Measurements from ENCODE around the gene FRMD4A.

Gene FRMD4A

DNA sequence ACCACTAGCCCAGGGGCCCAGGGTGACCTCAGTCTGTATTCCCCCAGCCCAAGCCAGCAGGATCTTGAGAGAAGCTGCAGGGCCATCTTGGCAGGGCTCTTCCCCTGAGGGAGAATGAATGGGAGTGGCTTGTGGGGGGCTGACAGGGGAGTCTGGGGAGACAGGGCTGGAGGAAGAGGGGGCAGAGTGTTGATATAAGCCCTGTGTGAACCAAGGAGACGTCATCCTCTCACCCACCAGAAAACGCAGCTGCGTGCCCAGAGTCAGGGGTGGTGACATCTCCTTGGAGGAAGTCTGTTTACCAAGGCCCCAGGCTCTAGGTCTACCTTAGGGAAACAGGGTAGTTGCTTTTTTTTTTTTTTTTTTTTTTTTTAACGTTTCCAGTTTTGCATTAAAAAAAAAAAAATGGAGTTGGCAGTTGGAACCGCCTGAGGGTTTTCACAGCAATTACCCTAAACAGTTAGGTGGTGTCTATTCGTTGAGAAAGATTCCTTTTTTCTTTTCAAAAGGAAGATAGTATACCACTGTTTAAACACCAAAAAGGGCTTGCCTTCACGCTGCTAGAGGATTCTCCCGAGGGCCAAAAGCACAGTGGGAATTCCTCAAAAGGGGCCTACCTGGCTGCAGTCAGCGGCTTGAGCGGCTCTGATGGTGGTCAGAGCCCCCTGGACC is 630.1 kb downstream of the FRMD4A start:
- in situ Hi-C loops (cut with HindIII; ENCODE audit: low sequenced_read_pairs) = no loop called here

DNA sequence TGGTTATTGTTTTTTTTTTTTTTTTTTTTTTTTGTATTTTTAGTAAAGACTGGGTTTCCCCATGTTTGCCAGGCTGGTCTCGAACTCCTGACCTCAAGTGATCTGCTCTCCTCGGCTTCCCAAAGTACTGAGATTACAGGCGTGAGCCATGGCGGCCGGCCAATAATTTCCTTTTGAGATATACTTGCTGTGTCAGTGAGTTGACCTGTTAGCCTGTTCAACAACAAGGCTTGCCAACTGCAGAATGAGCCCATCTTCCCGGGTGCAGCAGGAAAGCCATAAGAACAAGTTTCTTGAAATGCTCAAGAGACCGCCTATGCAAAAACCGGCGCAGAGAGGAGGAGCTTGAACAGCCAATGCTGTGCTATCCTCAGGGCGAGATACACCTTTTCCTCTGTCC is 631.5 kb downstream of the FRMD4A start:
- in situ Hi-C loops (cut with HindIII; ENCODE audit: low sequenced_read_pairs) = no loop called here

DNA sequence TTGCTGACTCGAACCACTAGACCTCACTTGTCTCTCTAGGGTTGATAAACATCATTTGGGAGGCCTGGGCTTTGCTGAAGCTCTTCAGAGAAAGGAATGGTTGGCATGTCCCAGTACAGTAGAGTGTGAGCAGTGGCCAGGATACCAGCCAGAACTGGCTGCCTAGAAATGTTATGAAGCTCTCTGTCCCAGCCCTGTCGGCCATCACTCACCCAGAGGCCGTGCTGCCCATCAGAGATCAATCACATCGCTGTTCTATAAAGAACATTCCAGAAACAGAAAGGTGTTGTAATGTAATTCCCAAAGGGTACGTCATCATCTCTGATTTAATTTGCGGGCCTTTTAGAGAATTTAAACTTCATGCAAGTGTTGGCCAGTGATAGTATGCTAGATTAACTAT is 632.5 kb downstream of the FRMD4A start:
- in situ Hi-C loops (cut with HindIII; ENCODE audit: low sequenced_read_pairs) = no loop called here

DNA sequence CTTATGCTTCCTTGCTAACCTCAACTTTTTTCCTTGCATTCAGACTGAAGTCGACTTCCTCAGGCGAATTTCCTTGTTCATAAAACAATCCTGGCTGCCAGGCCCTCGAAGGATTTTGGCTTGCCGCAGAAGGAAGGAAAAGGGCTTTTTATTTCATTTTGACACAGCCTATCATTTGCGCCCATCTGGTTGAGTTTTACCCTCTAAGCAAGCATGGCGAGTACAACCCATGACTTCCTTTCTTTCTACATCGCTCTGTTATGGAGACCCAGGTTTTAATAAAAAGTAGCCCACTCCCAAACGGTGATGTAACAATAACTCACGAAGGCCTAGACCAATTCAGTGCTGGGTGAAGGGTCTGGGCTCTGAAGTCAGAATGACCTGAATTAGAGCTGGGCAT is 634.7 kb downstream of the FRMD4A start:
- in situ Hi-C loops (cut with HindIII; ENCODE audit: low sequenced_read_pairs) = no loop called here

DNA sequence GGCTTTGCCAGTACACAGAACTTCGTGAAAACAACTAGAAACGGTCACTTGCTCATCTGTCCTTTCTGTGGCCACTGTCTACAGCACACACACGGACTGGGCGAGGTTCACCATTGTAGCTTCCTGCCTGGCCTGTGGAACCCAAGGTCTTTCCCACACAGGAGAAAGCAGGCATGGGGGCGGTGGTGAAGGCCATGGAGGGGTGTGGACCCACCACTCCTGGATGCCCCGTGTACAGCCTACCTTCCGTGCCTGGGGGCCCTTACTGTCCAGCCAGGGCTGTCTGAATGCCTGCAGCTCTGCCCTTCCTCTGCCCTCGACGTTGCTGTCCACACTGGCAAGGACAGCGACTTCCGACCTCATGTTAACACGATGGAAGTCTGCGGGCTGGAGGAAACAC is 635.1 kb downstream of the FRMD4A start:
- in situ Hi-C loops (cut with HindIII; ENCODE audit: low sequenced_read_pairs) = no loop called here

DNA sequence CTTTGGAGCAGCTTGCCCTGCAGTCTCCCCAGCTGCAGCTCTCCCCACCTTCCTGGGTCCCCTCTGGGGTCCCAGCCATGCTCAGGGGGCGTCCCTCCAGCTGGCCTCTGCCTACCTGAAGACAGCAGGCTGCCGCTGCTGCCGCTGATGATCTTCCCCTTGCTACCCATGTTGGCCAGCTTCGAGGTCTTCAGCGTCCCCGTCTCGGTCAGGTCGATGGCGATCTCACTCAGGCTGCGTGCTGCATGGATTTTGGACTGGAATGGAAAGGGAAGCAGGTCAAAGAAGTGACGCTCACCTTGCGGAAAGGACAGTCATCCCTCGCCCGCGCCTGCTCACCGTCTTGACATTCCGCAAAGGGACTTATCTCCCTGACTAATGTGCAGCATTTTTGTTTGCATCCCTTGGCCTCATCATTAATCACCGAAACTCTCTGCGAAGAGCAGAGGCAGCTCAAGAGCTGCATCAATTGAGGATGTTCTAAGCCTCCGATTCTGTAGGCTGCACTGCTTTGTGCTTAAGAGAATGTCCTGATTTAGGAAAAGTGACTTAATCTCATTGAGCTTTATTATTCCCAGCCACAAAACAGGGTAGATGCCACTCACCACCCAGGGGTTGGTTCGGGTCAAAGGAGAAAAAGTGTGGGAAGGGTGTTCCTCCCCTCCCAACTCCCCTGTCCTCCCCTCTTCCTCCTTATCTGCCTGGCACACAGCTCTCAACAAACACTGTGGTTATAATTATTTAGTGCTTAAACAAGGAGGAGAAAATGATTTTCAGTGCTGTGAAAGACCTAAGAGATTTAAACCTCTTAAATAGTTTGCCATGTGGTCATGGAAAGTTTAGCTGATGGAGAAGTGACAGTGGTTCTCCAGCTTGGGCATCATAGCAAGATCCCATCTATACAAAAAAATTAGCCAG is 636.7 kb downstream of the FRMD4A start:
- in situ Hi-C loops (cut with HindIII; ENCODE audit: low sequenced_read_pairs) = no loop called here

DNA sequence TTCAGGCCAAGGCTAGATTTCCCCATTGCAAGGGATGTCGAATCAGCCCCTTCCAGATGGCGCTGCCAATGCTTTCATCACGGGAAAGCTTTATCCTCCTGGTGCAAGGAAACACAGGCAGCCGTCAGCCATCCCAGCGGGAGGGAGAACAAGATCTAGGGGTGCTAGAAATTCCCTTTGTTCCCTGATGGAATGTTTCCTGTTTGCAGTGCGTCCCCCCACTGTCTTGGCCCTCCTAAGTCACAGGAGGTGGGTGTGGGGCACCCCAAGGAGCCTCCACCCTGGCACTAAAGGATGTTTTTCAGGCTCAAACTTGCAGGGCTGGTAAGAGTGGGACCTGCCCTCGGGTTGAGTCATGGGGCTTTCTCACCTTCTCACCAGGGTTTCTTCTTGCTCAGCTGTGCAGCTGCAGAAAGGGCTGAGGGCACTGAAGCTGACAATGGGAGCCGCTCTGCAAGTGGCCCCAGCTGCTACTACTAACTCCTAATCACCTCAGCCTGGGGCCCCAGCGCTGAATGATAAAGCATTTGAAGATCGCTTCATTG is 640.4 kb downstream of the FRMD4A start:
- in situ Hi-C loops (cut with HindIII; ENCODE audit: low sequenced_read_pairs) = no loop called here

DNA sequence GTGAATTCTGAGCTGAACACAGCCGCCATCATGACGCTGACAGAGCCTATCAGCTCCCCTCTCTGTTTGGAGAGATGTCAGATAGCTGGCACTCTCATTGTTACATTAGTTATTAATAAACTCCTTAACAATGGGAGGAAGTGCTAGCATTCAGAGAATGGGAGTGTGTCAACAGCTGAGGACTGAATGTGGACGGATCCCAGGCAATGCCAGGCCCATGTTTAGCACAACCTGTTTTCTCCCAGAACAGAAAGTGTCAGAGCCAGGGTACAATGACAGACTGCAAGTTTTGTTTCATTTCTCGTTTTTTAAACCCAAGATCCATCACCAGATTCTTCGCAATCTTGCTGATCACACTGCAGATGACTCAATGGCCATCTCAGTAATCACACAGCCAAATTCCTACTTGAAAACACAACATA is 644.4 kb downstream of the FRMD4A start:
- in situ Hi-C loops (cut with HindIII; ENCODE audit: low sequenced_read_pairs) = no loop called here

DNA sequence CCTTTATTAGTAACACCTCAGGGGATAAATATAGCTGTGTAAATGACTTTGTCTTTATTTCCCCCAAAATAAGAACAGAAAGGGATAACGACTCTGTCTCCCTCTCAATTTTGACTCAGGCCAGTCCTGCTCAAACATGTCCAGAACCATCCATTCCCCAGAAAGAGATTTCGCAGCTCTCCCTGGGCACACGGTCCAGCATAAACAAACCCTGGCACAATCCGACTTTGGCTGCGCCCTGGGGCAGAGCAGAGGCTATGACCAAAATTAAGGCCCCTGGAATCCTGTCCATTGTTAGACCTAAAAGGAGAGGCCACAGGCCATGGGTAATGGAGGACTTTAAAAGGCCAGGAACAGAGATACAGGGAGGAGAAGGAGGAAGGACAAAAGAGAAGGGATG is 644.8 kb downstream of the FRMD4A start:
- in situ Hi-C loops (cut with HindIII; ENCODE audit: low sequenced_read_pairs) = no loop called here

DNA sequence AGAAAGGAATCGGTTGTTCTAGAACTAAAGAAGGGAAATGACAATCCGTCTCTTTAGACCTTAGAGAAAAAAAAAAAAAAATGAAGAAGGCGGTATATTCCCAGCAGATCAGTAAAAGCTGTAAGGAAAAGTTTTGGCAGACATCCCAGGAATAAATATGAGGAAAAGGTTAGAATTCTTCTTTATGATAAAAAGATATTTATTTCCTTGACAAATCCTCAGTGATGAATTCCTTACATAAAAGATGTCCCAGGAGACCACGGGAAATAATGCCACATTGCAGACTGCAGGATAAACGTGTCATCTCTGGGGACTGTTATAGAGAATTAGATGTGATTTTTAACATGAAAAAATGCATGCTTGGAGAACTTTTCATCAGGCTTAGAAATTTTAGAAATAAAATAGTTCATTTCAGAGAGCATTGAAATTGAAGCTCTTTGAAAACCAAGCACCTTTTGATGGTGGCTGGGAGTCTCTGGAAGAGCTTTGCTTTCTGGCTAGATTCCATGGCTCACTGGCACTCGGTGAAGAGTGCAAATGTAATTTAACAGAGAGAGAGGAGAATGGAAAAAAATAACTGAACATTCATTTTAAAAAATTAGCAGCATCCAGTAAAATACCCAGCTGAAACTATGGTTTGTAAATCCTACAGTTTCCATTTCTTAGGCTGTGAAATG is 645.8 kb downstream of the FRMD4A start:
- in situ Hi-C loops (cut with HindIII; ENCODE audit: low sequenced_read_pairs) = no loop called here

DNA sequence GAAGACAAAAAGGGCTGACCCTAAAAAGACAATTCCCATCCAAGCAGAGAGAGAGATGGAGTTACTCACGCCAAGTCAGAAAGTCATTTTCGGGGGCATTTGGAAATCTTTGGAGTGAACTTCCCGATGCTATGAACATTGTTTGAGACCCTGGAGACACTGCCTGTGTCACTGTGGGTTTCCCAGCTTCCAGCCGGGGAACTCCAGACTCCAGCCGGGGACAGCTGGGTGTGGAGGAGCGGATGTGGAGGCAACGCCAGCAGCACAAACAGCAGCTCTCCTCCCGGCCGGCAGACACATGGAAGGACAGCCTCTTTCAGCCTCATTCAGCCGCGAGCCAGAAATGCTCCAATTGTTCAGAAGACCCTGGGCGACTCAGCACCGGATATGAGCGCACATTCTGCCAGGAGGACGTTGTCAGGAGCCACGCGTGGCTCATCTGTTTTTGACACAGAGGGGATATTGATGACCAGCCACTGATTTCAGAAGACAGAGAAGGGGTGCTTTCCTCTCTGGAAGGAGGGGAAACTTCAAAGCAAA is 646.4 kb downstream of the FRMD4A start:
- in situ Hi-C loops (cut with HindIII; ENCODE audit: low sequenced_read_pairs) = no loop called here

DNA sequence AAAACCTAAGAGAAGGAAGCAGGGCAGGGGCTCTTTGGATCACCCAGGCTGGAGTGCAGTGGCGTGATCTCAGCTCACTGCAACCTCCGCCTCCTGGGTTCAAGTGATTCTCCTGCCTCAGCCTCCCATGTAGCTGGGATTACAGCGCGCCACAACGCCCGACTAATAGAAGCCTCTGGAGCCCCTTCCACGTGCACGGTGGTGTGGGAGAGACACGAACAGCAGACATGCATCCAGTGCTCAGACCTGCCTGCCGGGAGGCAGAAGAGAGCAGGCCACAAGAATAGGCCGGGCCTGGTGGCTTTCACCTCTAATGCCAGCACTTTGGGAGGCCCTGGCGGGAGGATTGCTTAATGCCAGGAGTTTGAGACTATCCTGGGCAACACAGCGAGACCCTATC is 647.7 kb downstream of the FRMD4A start:
- in situ Hi-C loops (cut with HindIII; ENCODE audit: low sequenced_read_pairs) = no loop called here

DNA sequence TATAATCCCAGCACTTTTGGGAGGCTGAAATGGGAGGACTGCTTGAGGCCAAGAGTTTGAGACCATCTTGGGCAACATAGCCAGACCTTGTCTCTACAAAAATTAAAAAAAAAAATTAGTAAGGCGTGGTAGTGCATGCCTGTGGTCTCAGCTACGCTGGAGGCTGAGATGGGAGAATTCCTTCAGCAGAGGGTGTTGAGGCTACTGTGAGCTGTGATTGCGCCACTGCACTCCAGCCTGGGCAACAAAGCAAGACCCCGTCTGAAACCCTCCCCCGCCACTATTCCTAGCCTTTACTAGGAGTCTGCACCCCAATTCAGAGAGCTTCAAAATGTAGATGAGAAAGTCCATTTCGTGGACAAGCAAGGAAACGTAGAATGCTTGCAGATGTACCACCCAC is 648.8 kb downstream of the FRMD4A start:
- in situ Hi-C loops (cut with HindIII; ENCODE audit: low sequenced_read_pairs) = no loop called here

DNA sequence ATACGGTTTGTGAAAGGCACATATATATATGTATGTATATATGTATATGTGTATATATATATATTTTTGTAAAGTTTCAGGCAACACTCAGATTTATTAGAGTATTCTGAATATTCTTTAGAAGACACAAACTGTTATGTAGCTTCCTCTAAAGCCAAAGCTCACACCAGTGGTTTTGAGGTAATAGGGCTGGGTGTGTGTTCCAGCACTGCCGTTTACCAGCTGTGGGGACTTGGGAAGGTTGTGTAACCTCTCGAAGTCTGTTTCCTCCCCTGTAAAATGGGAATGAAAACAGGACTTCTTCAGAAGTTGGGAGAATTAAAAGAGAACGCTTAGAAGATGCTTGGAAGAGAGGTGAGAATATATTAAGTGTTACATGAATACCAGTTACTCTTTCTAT is 649.2 kb downstream of the FRMD4A start:
- in situ Hi-C loops (cut with HindIII; ENCODE audit: low sequenced_read_pairs) = no loop called here

DNA sequence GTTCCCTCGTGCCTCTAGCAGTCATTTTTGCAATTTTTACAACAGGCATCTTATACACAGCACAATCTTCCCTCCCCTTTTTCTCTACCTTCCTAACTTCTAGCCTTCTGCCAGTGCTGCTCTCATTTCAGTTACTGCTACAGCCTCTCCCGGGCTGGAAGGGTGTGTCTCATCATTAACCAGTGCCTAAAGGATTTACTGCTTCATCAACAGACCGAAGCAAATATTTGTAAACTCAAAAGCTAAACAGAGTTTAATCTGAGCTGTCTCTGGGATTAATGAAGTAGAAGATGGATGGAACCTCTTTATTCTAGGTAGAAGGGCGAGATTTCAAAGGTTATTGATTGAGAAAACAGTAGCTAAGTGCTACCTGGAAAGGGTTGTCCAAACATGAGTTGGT is 649.6 kb downstream of the FRMD4A start:
- in situ Hi-C loops (cut with HindIII; ENCODE audit: low sequenced_read_pairs) = no loop called here

DNA sequence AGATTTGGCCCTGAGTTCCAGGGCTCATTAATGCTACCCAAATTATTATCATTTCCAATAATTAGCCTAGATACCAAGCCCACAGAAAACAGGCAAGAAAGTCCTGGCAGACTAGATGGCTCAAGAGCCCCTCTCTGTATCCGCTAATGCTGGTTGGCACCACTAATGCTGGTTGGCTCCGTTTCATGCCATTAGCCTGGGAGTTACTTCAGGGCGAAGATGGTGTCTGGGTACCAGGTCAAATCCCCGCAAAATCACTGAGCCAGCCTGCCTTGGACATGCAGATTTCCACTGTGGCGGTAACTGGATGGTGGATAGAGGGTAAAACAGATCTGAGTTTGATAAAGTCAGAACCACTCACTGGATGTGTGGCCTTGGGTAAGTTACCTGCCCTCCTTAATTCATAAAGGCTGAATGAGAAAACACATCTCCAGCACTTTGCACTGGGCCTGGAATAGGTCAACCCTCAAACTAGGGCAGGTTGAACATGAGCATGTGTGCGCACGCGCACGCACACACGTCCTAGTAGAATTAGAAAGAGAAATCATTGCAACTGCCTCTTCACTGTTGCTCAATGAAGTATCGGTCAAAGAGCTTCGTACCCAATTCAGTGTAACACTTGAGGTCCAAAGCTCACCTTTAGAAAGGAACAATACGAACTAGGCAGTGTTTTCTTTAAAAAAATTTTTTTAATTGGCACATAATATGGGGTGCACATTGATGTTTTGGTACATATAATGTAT is 652.5 kb downstream of the FRMD4A start:
- in situ Hi-C loops (cut with HindIII; ENCODE audit: low sequenced_read_pairs) = no loop called here

DNA sequence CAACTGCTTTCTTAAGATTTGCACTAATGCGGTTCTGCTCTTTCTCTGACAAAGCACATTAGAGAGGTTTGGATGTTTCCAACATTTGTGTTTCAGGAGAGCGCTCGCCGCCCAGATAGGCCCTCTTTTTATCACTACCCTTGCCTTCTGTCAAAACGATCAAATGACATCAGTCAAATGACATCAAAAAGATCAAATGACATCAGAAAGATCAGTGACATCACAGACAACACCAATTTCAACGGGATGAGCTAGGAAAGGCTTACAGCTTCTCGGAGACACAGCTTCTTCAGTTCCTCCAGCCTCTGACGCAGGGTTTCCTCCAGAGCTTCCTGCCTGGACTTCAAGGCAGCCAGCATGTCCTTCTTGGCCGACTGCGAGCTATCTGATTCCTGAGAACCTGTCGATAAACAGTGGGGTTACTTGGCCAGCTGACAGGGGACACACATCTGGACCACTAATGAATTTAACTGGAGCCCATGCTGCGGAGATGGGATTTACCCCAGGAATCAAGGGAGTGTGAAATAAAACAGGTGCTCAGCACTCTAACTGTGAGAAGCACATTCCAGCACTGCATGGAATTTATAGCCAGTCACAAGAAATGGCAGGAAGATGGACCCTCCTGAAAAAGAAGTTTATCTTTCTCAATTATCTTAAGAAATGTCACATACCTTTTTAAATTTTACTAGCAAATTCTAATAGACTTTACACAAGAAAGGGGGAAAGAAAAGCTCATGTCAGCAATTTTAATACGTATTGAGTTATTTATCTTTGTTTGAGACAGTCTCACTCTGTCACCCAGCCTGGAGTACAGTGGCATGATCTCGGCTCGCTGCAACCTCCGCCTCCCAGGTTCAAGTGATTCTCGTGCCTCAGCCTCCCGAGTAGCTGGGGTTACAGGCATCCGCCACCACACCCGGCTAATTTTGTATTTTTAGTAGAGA is 655.8 kb downstream of the FRMD4A start:
- in situ Hi-C loops (cut with HindIII; ENCODE audit: low sequenced_read_pairs) = no loop called here

DNA sequence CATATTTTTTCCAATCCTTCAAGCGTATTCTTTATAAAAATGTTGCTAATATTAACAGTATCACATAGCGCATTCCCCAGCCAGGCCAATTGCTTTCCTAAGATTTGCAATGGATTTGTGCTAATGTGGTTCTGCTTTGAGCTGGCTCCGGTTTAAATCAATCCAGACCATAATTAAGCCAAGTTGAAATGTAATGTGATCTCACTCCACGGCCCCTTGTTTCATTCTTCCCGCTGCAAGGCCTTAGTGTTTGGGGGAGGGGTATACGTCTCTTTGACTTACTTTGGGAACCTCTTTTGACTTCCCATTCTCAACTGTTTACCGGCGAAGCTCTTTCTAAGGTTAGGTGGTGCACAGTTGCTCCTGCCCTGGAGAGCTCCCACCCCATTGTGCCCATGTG is 657.6 kb downstream of the FRMD4A start:
- in situ Hi-C loops (cut with HindIII; ENCODE audit: low sequenced_read_pairs) = no loop called here

DNA sequence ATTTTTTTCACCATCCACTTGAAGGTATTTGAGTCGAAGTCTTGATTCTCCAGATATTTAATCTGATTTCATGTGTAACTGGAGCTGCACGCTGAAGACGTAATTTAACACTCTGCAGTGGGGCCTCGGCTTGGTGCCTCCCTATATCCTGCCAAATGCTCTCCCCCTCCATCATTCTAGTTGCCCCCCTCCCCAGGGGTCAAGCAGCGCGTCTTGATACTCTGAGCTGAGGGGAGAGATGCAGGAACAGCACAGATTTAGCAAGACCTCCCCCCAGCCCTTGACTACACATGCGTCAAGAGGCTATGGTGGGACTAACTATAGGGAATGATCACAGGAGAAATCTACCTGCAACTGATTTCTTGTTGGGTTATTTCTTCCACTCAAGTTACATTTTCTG is 658.2 kb downstream of the FRMD4A start:
- in situ Hi-C loops (cut with HindIII; ENCODE audit: low sequenced_read_pairs) = no loop called here
